Activated T-cell treated with anti-CD3 and anti-CD28 coated beads, Interleukin-2, amount 50 U/mL, for 1 hour (primary cell): ENCODE data around the gene SNX3.

Experiments
- DNase-seq: peaks from one replicate; pipeline ENCODE4 v3.0.0-alpha.2; 2020

The SNX3 gene

DNA sequence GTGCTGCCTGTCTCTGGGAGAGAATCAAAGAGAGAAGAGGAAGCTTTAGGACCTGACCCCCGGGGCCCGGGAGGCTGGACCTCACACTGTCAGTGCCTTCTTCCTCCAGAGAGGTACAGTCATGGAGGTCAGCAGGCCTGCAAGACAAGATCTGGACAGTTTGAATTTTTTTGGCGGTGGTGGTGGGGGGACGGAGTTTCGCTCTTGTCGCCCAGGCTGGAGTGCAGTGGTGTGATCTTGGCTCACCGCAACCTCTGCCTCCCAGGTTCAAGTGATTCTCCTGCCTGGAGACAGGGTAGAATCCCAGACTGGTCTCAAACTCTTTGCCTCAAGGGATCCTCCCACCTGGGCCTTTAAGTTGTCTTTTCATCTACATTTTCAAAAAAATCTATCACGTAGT is 60.7 kb downstream of the SNX3 start:
- no peak for DNase-seq

DNA sequence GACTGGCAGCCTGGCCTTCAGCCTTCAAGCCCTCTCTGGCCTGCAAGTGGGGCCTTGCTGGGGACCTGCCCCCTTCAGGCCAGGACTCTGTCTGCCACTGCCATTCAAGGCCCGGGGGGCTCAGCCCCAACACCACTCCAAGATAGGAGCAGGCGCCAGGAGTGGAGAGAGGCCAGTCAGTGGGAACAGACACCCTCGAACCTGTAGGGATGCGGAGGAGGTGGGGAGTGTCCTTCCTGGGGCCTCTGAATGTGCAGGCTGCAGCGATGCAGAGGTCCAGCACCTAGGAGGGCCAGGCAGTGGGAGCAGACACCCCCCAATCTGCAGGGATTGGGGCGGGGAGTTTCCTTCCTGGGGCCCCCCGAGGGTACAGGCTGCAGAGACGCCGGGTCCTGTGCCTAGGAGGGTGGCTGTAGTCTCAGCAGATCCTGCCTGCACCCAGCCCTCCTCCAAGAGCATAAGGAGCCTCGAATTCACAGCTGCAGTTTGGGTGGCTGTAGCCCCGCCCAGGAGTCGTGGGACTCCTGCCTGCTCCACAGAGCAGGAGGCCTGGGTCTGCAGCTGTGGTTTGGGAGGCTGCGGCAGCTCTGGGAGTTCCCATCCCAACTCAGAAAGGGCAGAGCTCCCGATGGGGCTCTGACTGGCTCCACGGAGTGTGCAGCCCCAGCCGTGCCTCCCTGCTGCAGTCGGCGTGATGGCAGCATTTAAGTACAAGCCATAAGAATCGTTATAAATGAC is 61.9 kb downstream of the SNX3 start:
- no peak for DNase-seq

DNA sequence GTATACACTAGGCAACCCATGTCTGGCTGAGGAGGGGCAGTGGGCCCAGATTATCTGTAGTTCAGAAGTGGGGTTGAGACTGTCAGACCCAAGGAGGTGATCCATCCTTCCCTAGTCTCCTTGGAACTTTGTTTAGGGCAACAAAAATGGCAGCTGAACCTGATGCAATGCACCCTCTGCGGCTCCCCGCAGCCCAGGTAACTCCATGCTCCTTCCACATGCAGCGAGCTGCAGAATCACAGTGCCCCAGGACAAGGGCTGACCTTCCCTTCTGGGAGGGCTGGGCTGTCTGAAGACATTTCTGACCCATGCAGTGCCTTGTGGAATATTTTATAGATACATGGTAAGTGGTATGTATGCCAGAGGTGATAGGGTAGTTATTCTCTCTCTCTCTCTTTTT is 65.6 kb downstream of the SNX3 start:
- DNase-seq = no peak

DNA sequence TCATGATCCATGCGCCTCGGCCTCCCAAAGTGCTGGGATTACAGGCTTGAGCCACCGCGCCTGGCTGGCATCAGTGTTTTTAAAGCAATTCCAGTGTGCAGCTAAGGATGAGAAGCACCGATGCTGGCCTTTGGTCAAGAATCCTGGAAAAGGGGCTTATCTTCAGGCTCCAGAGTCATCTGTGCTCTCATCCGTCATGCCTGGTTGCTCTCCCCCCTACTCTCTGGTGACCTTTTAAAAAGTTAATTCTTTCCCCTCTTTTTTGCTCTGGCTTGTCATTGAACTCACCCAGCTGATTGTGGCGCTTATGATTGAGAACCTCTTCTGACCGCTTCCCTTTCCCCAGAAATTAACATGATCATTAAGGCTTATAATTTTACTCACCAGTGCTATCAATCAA is 66.3 kb downstream of the SNX3 start:
- no peak for DNase-seq

DNA sequence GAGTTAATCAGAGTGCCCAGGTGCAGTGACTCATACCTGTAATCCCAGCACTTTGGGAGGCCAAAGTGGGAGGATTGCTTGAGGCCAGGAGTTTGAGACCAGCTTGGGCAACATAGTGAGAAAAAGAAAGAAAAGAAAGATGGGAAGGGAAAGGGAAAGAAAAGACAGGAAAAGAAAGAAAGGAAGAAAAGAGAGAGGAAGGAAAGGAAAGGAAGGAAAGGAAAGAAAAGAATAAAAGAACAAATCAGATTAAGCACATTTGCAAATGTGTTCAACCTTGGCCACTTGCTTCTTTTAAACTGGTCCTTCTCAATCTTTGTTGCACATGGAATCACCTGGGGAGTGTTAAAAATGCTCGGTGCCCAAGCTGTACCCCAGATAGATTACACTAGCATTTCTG is 67.0 kb downstream of the SNX3 start:
- no peak for DNase-seq

DNA sequence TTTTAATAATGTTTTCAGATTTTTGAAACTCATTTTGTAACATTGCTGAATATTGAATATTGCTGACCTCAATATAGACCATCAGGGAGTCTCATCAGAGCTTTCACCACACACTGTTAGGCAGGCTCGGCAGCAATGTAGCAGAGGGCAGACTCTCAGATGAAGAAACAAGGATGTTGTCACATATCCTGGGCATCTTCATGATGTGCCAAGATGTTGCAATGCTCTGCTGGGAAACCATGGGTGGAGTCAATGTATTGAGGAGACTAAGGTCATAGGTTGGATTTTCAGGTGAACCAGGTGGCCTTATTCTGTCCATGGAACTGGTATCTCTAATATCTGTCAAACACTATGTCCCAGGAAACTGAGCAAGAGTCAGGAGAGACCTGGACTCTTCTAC is 67.7 kb downstream of the SNX3 start:
- no peak for DNase-seq

DNA sequence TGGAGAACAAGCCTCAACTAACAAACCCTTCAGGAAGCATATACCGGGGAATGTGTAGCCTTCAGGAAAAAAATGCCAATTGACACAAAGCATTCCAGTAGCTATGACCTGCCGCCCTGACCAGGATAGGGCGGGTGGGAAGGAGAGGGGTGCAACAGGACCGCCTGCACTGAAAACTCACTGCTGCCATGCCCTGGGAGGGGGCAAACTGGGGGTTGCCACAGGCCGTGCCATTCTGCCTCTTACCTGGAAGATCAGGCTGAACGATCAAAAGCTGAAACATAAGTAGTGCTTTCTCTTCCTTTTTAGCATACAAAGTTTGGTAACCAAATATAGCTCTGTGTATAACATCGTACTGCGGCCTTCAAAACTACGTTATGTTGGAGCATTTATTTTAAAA is 73.3 kb downstream of the SNX3 start:
- DNase-seq = no peak

DNA sequence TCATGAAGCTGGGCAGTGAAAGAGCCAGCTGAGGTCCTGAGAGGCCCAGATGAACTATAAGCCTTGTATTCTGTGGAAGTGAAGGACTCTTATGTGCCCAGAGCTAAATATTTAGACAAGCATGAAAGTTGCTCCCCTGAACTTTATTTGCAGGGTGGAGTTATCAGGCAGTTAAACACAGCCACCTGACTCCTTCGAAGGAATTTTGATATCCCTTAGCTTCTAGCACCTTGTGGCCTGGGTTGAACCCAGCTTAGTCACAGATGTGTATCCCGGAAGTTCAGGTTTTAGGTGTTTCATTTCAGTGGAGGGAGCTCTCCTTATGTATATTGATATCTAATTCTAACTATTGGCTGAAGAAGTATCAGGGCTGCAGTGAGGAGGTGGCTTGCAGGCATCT is 74.6 kb downstream of the SNX3 start:
- no peak for DNase-seq

DNA sequence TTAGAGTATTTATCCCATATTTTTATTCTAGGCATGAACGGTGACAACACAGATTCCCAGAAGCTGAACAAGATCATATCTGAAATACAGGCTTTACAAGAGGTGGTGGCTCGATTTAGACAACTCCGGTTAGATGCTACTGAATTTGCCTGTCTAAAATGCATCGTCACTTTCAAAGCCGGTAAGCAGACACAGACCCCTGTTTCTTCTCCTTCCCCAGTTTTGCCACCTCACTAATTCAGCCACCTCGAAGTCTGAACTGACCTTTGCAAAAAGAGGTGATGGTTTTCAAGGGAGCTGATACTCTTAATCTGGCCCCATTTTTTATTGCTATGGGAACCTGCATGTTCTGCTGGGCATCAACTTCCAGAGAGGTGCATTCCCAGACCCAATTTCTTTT is 80.1 kb downstream of the SNX3 start:
- no peak for DNase-seq

DNA sequence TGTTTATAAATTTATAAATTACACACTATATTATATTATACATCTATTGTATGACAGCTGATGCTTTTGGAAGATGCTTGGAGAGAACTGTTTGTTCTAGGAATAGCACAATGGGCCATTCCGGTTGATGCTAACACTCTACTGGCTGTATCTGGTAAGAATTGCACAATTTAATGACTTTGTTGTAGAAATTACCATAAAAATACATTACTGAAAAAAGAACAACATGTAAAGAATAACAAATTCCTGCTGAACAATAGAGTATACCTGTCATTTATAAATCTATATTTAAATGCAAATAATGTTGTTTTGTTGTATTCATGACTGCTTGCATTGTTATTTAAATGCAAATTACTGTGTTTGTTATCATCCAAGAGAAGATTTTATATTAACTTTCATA is 80.6 kb downstream of the SNX3 start:
- DNase-seq = no peak

DNA sequence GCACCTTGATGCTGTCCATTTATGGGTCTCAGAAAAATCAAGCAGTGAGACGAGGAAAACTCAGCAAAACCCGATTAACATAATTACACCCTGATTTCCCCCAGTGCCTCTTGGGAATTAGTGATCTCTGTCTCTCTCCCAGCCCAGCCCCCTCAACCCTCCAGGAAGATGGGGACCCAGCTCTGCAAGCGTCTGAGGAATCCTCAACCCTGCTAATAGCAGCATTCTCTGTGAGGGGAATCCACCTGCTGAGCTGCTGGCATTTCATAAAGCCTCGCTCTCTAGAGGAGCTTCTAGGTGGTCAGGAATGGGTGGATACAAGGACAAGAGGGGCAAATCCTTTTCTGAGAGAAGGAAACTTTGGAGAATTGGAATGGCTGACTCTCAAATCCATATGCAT is 81.1 kb downstream of the SNX3 start:
- DNase-seq = no peak

DNA sequence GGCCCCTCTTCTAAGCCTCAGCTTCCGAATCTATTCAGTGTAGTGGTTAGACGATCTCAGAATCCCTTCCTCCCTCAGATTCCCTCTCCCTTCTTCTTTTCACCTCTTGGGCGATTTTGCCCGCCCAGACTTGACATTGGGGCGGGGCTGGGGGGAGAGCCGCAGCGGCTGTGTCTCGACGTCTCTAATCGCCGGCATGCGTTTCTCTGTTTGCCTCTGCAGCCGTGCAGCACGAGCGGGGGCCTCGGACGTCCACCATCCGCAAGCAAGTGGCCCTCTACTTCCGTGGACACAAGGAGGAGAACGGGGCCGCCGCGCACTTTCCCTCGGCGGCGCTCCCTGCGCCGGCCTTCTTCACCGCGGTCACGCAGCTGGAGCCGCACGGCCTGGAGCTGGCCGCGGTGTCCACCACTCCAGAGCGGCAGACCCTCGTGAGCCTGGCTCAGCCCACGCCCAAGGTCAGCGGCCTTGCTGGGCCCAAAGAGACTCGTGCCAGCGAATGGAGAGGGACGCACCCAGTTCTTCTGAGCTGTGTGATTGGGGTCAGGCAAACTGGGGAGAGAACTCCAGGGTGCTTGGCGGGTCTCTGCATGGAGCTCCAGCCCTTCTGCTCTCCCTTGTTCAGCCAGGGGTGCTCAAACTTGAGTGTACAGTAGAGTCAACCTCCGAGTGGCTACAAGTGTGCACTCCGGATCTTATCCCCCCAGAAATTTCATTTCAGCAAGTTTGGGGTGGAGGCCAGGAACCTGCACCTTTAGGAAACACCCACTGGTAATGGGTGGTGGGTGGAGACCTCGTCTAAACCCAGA is 84.4 kb downstream of the SNX3 start:
- DNase-seq = no peak

DNA sequence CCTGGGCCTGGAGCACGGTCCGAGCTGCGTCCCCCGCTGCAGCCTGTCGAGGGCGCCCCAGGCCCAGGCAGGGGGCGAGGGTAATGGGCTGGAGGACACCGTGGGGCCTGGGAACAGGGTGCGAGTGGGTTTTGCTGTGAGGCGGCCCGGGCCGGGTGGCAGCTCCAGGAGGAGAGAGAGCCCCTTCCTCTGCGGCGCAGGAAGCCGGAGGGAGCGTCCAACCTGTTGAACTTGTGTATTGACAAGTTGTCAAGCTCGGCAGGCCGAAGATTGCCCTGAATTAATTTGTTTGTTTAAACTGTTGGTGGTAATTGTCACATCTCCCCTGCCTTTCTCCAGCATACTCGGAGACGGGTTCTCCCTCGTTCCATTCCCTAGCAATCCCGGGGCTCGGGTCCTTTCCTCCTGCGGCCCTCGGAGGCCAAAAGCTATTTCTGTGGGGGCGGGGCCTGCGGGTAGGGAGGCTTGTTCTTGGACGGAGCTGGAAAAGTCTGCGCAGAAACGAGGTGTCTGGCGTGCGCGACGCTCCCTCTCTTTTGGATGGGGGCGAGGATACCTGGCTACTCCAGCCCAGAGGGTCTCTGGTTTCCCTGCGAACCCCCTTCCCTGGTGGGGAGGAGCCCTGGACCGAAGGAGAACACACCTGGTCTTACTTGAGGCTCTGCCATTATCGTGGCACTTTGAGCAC is 85.1 kb downstream of the SNX3 start:
- DNase-seq = no peak

DNA sequence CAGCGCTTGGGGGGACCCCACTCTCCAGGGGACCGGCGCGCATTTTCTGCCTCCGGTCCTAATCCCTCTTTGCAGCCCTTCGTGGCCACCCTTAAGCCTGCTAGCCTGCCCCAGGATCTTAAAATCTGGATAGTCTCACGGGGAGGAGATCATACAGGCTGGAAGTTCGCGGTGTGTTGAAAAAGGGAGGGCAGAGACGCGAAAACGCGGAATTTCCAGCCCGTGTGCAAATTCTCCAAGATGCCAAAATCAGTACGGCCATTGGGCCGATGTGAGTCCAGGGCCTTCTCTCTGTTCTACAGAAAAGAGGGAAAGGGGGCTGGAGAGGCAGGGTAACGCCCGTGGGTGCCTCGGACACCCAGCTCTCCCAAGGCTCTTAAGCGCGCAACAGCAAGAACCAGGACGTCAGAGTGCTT is 85.7 kb downstream of the SNX3 start:
- DNase-seq = no peak

DNA sequence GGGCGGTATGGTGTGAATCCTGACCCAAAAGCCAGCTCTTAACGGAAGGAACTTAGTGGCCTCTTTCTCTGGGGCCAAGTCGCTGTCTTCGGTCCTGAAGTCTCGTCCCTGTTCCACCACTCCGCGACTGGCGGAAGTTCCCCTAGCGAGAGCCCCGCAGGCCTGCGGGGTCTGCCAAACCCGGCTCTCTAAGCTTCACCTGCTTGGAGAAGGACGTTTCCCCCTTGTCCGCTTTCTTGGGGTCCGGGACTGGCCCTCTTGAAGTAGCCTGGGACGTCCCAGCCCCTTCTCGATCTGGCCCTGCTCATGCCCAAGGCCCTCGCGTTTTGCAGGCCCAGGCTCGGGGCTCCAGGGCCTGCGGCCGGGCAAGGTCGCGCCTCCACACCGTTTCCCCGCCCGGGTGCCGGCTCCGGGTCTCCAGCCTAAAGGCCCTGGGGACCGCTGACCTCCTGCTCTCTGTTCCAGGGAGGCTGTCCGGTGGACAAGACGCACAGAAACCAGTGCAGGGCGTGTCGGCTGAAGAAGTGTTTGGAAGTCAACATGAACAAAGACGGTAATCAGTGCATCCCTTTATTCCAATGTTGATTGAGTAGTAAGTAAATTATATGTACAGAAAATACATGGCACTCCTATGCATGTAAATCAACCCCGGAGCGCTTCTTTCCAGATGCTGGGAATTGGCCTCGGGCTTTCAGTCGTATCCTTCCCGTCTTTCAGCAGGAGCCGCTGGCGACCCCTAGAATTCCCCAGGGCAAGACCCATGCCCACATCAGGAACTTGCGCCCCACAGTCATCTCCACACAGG is 86.3 kb downstream of the SNX3 start:
- DNase-seq = no peak

DNA sequence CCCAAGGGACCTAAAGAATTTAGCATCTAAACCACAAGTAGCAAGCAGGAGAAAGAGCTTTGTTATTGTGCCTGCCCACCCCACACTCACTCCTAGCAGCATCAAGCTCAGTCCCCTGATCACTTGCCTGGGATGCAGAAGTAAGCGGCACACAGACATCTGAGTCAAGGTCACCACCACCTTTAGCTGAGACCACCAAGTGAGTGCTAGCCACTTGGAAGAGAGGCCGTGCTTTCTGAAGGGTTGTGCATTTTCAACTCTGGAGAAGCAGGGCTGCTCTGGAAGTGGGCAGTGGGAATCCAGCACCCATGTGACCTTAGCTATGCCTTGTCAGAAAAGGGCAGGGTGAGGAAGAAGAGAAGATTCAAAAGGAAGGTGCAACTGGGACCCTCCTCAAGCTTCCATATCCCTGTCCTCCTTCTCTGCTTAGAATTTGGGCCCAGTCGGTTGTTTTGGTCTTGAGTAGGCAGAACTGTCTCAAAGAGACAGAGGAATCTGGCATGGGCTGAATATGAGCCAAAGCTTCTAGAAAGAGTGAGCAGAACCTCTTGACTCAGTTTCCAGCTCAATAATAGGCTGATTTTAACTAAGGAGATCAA is 88.8 kb downstream of the SNX3 start:
- no peak for DNase-seq

DNA sequence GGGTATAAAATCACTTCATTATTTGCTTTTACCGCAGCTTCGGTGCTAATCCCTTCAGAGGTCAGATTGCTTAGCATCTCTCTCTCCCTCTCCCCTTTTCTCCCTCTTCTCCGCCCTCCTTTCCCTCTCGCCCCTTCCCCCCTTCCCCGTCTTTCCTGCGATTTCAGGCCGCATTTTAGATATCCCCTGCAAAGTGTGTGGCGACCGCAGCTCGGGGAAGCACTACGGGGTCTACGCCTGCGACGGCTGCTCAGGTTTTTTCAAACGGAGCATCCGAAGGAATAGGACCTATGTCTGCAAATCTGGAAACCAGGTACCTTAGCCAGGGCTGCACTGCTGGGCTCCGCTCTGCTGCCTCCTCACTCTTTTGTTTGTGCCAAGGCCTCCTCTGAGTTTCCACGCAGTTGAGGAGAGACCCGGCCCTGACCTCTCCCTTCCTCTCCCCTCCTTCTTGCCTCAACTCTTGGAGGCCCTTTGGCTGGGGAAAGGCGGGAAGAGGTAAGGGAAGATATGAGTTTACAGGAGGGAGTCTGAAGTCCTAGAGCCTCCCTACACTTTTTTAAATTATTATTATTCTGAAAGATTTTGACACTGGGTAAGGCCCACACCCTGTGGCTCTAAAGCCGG is 89.4 kb downstream of the SNX3 start:
- DNase-seq = no peak

DNA sequence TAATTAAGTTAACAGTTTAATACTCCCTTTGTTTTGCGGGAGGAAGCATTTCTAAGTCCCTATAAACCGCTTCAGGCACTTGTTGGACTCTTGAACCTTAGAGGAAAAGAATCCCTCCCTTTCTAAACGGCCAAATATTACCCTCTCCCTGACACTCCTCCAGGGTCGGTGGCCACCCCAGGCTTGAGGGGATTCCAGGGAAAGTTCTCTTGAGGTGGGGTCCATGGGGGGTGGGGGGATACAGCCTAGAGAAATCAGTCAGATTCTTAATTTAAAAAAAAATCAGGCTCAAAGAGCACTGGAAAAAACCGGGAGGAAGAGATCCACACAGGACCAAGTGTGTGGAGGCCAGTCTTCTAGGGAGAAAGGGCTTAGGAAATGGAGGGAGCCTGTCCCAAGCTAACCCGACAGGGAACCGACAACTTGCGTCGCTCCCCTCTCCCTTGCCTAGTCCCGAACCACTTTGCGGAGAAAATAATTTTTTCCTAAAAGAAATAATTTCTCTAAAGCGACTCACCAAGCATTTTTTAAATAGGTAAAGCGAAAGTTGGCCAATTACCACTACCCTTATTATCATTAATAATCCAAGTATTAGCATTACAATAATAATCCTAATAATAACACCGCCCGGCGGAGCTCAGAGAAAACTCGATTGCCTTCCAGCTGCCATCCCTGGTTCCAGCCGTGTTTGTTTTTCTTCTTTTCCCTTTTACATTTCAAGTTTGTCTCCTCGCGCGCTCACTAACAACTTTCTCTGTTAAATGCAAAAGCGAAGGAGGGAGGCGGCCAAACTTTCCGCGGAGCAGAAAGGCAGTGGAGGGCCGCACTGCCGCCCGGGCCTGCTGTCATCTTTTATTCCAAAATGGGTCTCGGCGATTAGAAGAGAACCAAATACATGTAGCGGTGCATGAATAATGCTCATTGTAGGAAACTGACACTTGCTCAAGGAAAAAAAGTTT is 90.2 kb downstream of the SNX3 start:
- no peak for DNase-seq

DNA sequence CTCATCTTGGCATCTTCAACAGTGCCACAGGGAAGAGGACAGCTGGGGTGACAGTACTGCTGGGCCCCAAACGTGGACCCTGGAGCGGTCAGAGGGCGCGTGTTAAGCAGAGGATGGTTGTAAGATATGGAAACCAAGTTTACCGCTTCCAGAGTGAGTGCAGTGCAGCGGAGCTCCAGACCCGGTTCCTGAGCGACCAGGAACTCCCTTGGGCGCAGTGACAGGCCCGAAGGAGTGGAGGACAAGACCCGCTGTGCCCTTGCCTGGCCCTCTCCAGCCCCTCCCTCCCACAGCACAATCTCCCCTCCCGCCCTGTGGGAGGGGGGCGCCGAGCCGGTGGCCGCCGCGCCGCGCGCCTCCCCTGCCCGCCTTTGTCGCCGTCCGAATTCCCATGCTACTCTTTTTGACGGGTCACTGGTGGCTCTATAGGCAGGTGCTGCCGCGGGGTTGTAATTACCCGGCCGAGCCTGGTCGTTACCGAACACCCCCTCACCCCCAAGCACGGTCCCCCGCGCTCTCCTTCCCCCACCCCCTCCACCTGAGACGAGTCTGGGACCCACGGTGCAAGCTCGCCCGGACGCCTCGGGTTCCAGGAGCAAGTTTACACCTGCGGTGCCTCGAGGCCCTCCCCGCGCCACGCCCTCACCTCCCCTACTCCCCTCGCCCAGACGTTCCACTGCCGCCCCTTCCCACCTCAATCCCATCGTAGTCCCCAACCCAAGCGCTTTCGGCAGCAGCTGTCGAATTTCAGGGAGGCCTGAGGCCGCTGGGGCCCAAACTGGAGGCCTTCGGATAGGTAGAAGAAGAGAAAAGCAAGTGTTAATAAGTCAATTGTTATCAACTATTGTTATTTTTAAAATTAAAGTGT is 91.1 kb downstream of the SNX3 start:
- DNase-seq = no peak
